ENCODE data around the gene ZNF148.
"Not testable (repeated sequence)": the region's sequence is repeated elsewhere in the genome, so short reads cannot be mapped to it uniquely, and the experiment has no call there.

Gene ZNF148

DNA sequence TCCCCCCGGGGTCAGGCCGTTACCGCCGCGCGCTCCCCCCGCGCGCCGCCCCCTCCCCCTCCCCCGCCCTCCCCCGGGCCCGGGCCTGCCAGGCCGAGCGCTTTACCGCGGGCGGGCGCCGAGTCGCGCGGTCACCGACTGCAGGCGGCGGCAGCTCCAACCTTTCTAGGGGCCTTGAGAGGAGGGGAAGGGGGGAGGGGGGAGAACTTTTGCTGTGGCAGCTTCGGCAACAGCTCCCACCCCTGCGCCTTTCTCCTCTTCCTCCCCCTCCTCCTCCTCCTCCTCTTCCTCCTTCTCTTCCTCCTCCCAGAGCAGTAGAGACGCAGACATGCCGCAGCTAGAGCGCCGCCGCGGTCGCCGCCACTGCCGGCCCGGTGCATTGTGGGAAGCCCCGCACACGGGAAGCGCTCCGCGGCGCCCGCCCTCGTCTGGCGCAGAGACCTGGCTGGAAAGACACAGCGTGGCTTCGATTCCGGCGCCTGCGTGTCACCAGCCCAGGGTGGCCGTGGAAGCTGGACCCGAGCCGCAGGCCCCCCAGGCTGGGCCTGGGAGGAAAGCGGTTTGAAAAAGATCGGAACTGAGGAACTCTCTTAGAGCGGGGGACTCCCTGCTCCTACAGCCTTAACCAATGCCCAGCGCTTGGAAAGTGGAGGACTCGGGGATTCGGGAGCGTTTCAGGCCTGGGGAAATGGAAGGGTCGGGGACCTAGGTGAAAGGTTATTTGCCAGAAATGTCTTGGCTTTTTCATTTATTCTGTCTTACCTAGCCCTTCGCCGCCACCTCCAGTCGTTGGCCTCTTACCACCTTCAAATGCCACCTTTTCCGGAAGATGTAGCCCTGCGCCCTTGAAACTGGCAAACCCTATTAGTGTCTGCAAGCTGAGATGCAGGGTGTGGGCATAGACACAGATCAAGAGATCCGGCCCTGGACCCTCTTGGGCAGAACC lies at the start of gene ZNF148:
Gene ZNF148 (minus strand): TSS at position 330 of the 946 bp plus-strand sequence. CDS start 61,685 bp downstream, outside the sequence.
- peak; percentile 91 to 95 for DNase-seq

- no peak for DNase-seq
Observed at GRCh38 chr3:125418306-125418705, 43.2 kb upstream of the ZNF148 start.

- no peak for DNase-seq
Observed at GRCh38 chr3:125416235-125416634, 41.1 kb upstream of the ZNF148 start.

DNA sequence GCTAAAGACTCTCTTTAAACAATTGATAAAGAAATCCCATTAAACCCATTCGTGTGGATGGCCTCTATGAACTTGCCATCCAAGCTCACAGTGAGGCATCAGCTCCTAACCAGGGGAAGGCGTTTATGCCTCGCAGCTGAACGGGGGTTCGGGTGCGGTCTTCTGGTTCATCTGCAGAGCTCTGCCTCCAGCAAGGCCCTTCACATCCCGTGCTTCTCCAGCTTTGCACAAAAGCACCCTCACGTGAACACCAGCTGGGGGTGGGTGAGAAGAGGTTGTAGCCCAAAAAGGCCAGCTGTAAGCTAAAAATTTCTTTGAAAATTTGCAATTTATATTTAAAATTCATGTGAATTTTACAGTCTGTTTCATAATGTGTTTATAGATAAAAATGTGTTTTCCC lies 39.5 kb upstream of the ZNF148 start:
- no peak for DNase-seq

- no peak for DNase-seq
Observed at GRCh38 chr3:125410922-125411321, 35.8 kb upstream of the ZNF148 start.

DNA sequence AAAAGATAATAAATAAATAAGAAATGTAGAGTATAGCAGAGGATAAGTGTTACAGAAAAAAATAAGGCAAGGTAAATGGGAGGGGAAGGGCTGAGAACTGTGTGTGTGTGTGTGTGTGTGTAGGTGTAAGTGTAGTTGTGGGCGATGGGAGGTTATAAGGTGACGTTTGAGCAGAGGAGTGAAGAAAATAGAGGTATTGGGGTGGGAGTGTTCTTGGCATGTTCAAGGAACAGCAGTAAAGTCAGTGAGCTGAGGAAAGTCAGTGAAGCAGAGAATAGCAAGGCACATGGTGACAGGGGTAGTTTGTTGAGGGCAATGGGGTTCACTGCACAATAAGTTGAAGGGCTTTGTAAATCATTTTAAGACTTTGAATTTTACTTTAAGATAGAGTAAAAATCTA lies 30.9 kb upstream of the ZNF148 start:
- DNase-seq, result no peak

- DNase-seq, result not testable (repeated sequence)
Observed at GRCh38 chr3:125405515-125405914, 30.4 kb upstream of the ZNF148 start.

- no peak for DNase-seq
Observed at GRCh38 chr3:125403789-125404188, 28.7 kb upstream of the ZNF148 start.

GRCh38 chr3:125402639-125403038 lies 27.5 kb upstream of the ZNF148 start:
- no peak for DNase-seq

- no peak for DNase-seq
Observed at GRCh38 chr3:125401402-125401801, 26.3 kb upstream of the ZNF148 start.

GRCh38 chr3:125398952-125399351 lies 23.8 kb upstream of the ZNF148 start:
- no peak for DNase-seq

- no peak for DNase-seq
Observed at GRCh38 chr3:125395091-125395490, 20.0 kb upstream of the ZNF148 start.

DNA sequence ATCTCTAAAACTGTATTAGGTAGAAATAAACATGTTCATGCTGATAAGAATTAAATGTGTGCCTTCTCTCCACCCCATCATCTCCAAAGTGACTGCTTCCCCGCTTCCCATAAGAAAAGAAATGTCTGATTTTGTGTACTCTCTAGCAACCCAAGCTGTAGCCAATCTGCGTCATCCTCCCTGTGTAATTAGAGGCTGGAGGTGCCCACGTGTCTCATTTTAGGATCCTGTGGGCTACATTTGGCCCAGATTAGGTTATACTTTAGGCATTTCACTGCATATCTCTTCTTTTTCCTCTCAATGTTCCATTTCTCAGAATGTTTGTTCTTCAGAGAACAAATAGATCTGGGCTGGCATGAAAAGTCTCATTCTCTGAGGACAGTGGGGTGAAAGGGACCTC lies 19.3 kb upstream of the ZNF148 start:
- DNase-seq, result no peak

DNA sequence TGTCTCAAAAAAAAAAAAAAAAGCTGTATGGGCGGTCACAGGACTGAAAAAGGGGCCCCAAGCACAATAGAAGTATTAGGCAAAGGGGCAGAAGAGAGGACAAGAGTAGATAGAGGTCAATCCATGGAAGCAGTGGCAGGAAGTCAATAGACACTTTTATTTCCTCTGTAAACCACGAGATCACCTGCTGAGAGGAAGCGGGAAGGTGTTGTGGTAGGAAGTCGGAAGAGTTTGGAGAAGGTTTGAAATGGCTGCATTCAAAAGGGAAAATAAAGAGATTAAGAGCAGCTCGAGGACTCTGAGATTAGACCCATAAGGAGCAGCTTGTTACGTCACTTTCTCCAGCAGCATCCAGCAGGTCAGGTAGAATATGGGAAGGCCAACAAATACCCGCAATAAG lies 14.2 kb upstream of the ZNF148 start:
- no peak for DNase-seq

DNA sequence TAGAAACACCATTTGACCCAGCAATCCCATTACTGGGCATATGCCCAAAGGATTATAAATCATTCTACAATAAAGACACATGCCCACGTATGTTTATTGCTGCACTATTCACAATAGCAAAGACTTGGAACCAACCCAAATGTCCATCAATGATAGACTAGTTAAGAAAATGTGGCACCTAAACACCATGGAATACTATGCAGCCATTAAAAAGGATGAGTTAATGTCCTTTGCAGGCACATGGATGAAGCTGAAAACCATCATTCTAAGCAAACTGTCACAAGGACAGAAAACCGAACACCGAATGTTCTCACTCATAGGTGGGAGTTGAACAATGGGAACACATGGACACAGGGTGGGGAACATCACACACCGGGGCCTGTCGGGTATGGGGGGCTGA lies 13.2 kb upstream of the ZNF148 start:
- not testable (repeated sequence) for DNase-seq

DNA sequence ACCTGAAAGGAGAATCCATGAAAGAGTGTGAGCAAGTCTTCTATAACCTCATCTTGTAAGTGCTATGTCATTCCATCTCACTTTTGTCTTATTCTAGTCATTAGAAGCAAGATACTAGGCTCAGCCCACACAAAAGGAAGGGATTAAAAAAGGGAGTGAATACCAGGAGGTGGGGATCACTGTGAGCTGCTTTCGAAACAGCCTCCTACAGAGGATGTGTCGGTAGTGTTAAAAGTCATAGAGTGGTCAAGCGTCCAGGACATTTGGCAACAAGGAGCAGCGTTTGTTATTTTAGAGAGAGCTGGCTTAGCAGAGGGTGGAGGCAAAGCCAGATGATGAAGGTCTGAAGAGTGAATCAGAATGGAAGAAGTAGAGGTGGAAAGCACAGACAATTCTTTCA lies 11.7 kb upstream of the ZNF148 start:
- DNase-seq, result no peak

- no peak for DNase-seq
Observed at GRCh38 chr3:125383744-125384143, 8.6 kb upstream of the ZNF148 start.

- no peak for DNase-seq
Observed at GRCh38 chr3:125382298-125382697, 7.2 kb upstream of the ZNF148 start.

DNA sequence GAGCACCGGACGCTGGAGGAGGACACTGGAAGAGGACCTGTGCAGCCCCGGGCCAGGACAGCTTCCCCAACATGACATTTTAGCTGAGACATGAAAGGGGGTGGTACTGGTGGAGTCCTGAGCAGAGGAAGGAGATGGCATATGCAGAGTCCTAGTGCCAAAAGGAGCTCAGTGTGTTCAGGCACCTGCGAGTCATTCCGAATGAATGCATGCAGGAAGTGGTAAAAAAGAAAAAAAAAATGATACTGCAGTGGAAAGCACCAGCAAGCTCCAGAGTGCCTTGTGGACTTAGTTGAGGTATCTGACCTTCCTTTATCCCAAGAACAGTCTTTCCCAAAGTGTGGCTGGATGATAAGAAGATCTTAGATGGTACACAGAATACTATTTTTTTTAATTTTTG lies 6.6 kb upstream of the ZNF148 start:
- DNase-seq, result no peak

- DNase-seq, result no peak
Observed at GRCh38 chr3:125381314-125381713, 6.2 kb upstream of the ZNF148 start.

DNA sequence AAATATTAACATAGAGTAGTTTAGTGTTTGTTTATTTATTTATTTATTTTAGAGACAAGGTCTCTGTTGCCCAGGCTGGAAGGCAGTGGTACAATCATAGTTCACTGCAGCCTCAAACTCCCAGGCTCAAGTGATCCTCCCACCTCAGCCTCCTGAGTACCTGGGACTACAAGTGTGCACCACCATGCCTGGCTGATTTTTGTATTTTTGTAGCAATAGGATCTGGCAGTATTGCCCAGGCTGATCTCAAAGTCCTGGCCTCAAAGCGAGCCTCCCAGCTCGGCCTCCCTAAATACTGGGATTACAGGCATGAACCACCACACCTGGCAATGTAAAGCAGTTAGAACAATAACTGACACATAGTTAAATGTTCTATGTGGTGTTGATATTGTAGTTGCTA lies 4.4 kb upstream of the ZNF148 start:
- no peak for DNase-seq

- DNase-seq, result no peak
Observed at GRCh38 chr3:125378762-125379161, 3.6 kb upstream of the ZNF148 start.

GRCh38 chr3:125375950-125376679 lies 990 bp upstream of the ZNF148 start:
- DNase-seq, result no peak

GRCh38 chr3:125374501-125374995 lies 577 bp downstream of the ZNF148 start:
- DNase-seq, result peak; percentile 18 to 50

All from CD4-positive, alpha-beta T cell treated with Interferon alpha-2 for 1 hour (primary cell).